ENCODE data around the gene B3GALT6.

DNA sequence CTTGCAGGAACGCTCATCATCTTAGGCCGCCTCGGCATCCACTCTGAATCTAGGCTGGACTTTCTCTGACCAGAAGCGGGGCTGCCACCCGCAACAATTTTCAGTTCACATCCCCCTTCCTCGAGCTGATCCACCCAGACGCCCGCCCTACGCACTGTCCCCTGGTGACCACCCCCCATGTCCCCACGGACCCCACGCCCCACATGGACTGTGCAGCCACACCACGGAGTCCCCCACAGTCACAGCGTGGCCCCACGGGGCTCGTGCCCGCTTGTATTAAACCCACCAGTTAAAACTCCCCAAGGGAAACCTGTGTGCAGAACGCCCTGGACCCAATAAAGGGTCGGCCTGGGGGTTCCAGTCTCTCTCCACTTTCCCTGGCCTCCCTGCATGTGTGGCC lies 27.5 kb downstream of the B3GALT6 start:
- TF ChIP-seq EZH2phosphoT487 (IDR thresholded peaks at IDR 0.05; ENCODE audit: low read length) (no peak), EZH2 (optimal IDR thresholded peaks at IDR 0.05; ENCODE audit: low read depth, low read length) (no peak), CTCF (IDR thresholded peaks at IDR 0.05; ENCODE audit: low read length) (no peak)
